ENCODE data around the gene SLC25A24. TPM values are rescaled to one million over a fixed set of nuclear protein-coding genes. Genes with fewer than 3 reads are reported as not detected.
A peak's percentile ranks its signal among the peaks of the same experiment; 100 is the strongest.
"Not testable (repeated sequence)": the region's sequence is repeated elsewhere in the genome, so short reads cannot be mapped to it uniquely, and the experiment has no call there.

SLC25A24 gene
- polyA plus RNA-seq (ENCODE audit: insufficient read length) = 37.9 TPM

- peak; percentile 83 for DNase-seq
Observed at GRCh38 chr1:108199781-108200686, at the start of gene SLC25A24. SLC25A24 (minus strand) TSS chr1:108200343; CDS start chr1:108200138, 205 bp downstream.

DNA sequence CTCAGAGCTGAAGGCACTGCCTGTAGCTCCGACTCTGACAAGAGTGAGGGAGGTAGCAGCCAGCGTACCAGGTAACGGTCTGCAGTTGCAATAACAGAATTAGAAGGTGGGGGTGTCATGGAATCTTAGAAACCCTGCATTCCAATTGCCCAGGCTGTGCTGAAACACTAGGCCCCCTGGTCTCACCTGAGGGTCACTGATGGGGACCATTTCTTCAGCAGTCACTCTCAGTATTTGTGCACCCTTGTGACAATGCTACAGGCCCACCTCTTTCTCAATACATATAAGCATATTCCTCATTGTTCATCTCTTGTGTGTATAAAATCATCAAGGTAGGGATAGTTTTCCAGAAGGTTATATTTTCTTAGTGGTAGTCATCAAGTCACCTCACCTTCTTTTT lies 43.8 kb upstream of the SLC25A24 start, which contains the start of gene NBPF4:
Gene NBPF4 (minus strand): TSS at position 101 of the 400 bp plus-strand sequence. CDS start 315 bp downstream, outside the sequence.
- not testable (repeated sequence) for DNase-seq

GRCh38 chr1:108239426-108239825 lies 39.3 kb upstream of the SLC25A24 start:
- not testable (repeated sequence) for DNase-seq

DNA sequence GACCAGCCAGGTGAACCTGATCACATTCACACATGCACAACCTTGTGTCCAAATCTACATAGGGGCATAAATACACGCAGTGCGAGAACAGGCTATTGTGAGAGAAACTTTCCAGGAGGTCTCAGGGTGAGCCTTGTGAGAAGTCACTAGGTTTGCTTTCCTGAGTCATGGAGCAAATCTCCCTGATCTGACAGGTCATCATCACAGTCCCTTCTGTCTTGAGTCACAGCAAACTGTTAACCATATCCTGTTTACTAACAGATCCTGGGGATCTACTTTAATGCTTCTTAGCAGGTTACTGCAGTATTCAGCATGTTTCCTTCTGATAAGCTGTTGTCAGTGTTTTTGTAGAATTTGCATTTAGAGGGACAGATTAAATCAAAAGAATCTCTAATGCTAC lies 35.2 kb upstream of the SLC25A24 start:
- not testable (repeated sequence) for DNase-seq

- not testable (repeated sequence) for DNase-seq
Observed at GRCh38 chr1:108232183-108232582, 32.0 kb upstream of the SLC25A24 start.

GRCh38 chr1:108229976-108230375 lies 29.8 kb upstream of the SLC25A24 start:
- not testable (repeated sequence) for DNase-seq

DNA sequence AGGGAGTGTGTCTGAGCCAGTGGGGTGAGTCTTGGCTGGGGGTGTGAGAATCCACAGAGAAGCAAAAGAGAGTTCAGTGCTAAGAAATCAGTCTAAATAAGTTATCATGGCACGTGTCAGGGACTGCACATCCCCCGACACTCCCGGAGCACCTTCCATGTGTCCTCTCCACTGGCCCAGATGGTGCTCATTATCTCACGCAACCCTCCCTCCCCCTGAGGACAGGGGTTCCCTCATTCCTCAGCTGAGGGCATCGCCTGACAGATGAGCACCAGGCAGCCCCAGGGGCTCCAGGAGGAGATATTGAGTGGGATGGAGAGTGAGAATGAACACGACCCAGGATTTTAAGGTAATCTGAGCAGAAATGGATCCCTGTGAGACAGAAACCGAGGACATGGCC lies 27.6 kb upstream of the SLC25A24 start:
- not testable (repeated sequence) for DNase-seq

DNA sequence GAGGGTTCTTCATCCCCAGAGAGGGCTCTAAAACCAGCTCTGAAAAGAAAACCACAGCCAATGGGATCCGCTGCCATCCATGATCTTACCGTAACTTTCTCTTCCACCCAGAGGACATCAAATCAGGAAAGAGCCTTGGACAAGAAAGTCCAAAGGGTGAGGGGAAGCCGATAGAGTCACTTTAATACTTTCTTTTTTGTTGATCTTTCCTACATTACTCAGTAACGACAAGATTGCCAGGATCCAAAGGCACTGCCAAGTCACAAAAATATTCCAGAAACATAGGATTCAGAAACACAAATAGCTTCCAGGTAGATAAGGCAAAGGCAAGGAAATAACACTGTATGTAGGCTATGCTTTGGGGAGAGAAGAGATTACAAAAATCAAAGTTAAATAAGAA lies 26.7 kb upstream of the SLC25A24 start:
- DNase-seq = not testable (repeated sequence)

DNA sequence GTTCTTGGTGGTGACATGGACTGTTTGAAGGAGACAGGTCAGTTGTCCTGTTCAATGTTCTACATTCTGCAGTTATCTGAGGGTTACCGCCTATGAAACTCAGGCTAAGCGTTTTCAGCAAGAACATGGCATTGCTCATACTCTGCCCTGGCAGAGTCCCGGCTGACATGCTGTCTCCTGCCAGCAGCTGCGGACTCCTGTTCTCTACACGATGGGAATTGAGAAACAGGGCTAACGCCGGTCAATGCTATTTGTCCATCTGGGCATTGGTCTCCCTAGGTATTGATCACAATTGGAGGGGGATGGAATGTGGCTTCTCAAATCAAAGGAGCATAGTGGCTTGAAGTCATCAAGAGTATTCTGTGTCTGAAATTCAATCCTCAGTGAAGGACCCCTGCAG lies 23.1 kb upstream of the SLC25A24 start:
- DNase-seq = not testable (repeated sequence)

- not testable (repeated sequence) for DNase-seq
Observed at GRCh38 chr1:108217515-108218174, 17.5 kb upstream of the SLC25A24 start.

- not testable (repeated sequence) for DNase-seq
Observed at GRCh38 chr1:108217007-108217406, 16.9 kb upstream of the SLC25A24 start.

GRCh38 chr1:108216028-108216890 lies 16.1 kb upstream of the SLC25A24 start:
- DNase-seq = not testable (repeated sequence)

- not testable (repeated sequence) for DNase-seq
Observed at GRCh38 chr1:108214641-108215465, 14.7 kb upstream of the SLC25A24 start.

- no peak for DNase-seq
Observed at GRCh38 chr1:108211014-108211413, 10.9 kb upstream of the SLC25A24 start.

DNA sequence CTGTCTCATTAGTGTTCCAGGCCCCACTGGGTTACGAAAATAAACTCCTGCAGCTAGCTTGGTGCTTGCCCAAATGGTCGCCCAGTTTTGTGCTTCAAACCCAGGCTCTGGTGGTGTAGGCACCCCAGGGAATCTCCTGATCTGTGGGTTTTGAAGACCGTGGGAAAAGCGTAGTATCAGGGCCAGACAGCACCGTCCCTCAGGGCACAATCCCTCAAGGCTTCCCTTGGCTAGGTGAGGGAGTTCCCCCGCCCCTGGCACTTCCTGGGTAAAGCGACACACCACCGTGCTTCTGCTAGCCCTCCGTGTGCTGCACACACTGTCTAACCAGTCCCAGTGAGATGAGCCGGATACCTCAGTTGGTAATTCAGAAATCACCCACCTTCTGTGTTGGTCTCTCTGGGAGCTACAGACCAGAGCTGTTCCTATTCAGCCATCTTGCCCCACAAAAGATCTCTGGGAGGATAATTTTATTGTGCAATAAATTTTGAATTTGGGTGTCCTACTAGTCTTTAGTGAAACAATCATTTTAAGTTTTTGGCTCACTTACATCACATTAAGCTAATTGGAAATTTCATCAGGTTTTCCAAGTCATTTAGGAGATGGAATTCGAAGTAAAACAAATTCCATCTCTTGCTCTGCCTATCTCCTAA lies 9.4 kb upstream of the SLC25A24 start:
- DNase-seq = no peak

DNA sequence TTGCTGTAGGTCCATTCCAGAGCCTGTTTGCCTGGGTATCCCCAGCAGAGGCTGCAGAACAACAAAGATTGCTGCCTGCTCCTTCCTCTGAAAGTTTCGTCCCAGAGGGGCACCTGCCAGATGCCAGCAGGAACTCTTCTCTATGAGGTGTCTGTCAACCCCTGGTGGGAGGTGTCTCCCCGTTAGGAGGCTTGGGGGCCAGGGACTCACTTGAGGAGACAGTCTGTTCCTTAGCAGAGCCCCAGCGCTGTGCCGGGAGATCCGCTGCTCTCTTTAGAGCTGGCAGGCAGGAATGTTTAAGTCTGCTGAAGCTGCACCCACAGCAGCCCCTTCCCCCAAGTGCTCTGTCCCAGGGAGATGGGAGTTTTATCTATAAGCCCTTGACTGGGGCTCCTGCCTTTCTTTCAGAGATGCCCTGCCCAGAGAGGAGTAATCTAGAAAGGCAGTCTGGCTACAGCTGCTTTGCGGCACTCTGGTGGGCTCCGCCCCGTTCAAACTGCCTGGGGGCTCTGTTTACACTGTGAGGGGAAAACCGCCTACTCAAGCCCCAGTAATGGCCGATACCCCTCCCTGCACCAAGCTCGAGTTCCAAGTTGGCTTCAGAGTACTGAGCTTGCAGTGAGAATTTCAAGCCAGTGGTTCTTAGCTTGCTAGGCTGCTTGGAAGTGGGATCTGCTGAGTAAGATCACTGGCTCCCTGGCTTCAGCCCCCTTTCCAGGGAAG lies 8.7 kb upstream of the SLC25A24 start:
- DNase-seq = no peak

DNA sequence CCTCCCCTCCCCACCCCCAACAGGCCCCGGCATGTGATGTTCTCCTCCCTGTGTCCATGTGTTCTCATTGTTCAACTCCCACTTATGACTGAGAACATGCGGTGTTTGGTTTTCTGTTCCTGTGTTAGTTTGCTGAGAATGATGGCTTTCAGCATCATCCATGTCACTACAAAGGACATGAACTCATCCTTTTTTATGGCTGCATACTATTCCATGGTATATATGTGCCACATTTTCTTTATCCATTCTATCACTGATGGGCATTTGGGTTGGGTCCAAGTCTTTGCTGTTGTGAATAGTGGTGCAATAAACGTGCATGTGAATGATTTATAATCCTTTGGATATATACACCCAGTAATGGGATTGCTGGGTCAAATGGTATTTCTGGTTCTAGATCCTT lies 3.4 kb upstream of the SLC25A24 start:
- DNase-seq = not testable (repeated sequence)

DNA sequence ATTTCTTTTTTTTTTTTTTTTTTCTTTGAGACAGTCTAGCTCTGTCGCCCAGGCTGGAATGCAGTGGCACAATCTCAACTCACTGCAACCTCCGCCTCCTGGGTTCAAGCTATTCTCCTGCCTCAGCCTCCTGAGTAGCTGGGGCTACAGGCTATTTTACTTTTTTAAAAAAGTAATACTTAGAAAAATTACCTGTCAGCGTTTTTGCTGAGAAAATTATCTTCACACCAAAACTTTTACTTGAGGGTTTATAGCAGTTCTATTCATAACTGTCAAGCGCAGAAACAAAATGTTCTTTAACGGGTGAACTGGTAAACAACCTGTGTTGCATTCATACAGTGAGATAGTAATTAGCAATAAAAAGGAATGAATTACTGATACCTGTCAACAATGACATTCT lies 1.5 kb upstream of the SLC25A24 start:
- DNase-seq = no peak

- peak; percentile 19 for DNase-seq
Observed at GRCh38 chr1:108200687-108201051, 526 bp upstream of the SLC25A24 start.

DNA sequence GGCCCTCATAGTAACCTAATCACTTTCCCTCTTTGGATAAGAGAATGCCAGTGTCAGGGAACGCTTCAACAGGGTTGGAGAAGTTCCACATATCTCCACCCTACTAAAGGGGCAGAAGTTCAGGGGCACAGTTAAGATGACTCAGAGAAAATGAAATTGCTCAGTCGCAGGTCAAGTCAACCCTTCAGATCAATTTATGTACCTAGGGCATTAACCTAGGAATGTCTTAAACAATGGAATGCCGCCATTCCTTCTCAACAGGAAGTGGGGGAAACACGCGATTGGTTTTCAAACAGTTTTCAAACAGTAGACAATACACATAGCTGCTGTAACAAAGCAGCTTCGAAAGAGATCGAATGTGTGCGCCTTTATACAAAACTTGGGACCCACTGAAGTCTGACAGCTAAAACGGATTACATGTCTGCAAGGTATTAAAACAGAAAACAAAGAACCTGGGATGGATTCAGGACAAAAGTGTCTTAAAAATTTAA lies 897 bp downstream of the SLC25A24 start:
- peak; percentile 21 for DNase-seq
